ENCODE data around the gene KRTAP9-7. TPM values are rescaled to one million over a fixed set of nuclear protein-coding genes. Genes with fewer than 3 reads are reported as not detected.

KRTAP9-7 gene
- total and polyA plus RNA-seq, 2 donors (not counting 3 experiments of a cell fraction or from before 2014, with no cell fraction given) = not detected

DNA sequence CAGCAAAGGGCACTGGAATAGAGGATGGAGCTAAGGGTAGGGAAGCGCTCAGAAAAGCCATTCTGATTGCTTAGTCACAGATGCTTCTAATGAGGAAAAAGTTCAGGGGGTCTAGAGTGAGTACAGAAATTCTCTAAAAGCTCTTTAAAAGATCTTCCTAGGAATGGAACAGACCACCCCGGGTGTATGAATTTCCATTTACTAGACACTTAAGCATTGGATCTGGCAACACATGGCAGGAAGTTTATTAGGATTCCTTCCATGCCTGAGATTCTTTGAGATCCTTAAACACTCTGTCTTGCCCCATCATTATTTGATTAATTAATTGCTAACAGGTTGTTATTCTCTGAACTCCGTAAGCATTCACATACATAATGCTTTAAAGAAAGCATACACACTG, 8.5 kb downstream of the KRTAP9-7 start:
- no peak overlapping the region for H2AFZ ChIP-seq (ENCODE audit: low read depth, low read length)
- CTCF ChIA-PET = interaction anchor here (0.9 kb wide), 1 partner anchor 39 kb away, joined by 3 read pairs; no protein-coding TSS in a partner anchor
- POLR2A ChIA-PET = no interaction called here
- H3K4me1 ChIP-seq (ENCODE audit: control insufficient read depth, extremely low read depth, insufficient read depth, low read length) = no peaks in the 10 kb centered on the region
- dilution Hi-C loops (cut with MboI; ENCODE audit: extremely low pct_ligation_motif_present, low sequenced_read_pairs) = no loop called here
- DNase-seq (ENCODE audit: low read depth, low spot score) (peak; percentile 0), FAIRE-seq (no peak)
- no peak overlapping the region for H3K27ac ChIP-seq (ENCODE audit: insufficient read depth, low read depth, low read length)
- intact Hi-C loops (cut with micrococcal nuclease) = no loop called here
- H3K9ac ChIP-seq (replicated peaks; ENCODE audit: extremely low read depth, insufficient read depth, low read length) = no peak overlapping the region
- no peak overlapping the region for H3K4me2 ChIP-seq (ENCODE audit: insufficient read depth, low read length)
- H3K27me3 ChIP-seq (ENCODE audit: control insufficient read depth in 2 of 2, insufficient read depth in 2 of 2, low read length in 2 of 2) = peaks cover 0 to 2% of the 10 kb centered on the region in 2 experiments
- no peaks in the 10 kb centered on the region for H3K9me1 ChIP-seq (replicated peaks; ENCODE audit: control insufficient read depth, extremely low read depth, insufficient read depth, low read length)
- BruUV-seq (replicated peaks) = no TSS peak
- TF ChIP-seq MYC (IDR thresholded peaks at IDR 0.05; ENCODE audit: low read depth, low read length) = no peak
- TF ChIP-seq POLR2AphosphoS5 (IDR thresholded peaks at IDR 0.05; ENCODE audit: insufficient read depth, low read depth, low read length) = no peak
- no peak for TF ChIP-seq FOS (IDR thresholded peaks at IDR 0.05; ENCODE audit: borderline replicate concordance, insufficient read depth, low read length)
- TF ChIP-seq, protein P1, sequence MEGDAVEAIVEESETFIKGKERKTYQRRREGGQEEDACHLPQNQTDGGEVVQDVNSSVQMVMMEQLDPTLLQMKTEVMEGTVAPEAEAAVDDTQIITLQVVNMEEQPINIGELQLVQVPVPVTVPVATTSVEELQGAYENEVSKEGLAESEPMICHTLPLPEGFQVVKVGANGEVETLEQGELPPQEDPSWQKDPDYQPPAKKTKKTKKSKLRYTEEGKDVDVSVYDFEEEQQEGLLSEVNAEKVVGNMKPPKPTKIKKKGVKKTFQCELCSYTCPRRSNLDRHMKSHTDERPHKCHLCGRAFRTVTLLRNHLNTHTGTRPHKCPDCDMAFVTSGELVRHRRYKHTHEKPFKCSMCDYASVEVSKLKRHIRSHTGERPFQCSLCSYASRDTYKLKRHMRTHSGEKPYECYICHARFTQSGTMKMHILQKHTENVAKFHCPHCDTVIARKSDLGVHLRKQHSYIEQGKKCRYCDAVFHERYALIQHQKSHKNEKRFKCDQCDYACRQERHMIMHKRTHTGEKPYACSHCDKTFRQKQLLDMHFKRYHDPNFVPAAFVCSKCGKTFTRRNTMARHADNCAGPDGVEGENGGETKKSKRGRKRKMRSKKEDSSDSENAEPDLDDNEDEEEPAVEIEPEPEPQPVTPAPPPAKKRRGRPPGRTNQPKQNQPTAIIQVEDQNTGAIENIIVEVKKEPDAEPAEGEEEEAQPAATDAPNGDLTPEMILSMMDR (IDR thresholded peaks at IDR 0.05; ENCODE audit: extremely low read depth in 1 of 2, insufficient read depth in 1 of 2, low read depth in 1 of 2, low read length in 2 of 2) = no peak
- no peak for TF ChIP-seq EZH2 (IDR thresholded peaks at IDR 0.05; ENCODE audit: borderline replicate concordance, low read depth, low read length, severe bottlenecking)
- no peak for TF ChIP-seq POLR2A (IDR thresholded peaks at IDR 0.05; ENCODE audit: low read depth, low read length)
- no peak for TF ChIP-seq JUN (IDR thresholded peaks at IDR 0.05; ENCODE audit: borderline replicate concordance, insufficient read depth, insufficient read length, low read depth)
- TF ChIP-seq, protein P2, sequence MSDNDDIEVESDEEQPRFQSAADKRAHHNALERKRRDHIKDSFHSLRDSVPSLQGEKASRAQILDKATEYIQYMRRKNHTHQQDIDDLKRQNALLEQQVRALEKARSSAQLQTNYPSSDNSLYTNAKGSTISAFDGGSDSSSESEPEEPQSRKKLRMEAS (IDR thresholded peaks at IDR 0.05; ENCODE audit: insufficient read depth, insufficient read length) = no peak
- no peak for TF ChIP-seq GATA2 (IDR thresholded peaks at IDR 0.05; ENCODE audit: insufficient read depth, insufficient read length, low read depth, low read length)
- no peak overlapping the region for H3K4me3 ChIP-seq (replicated peaks in 1 of 3; ENCODE audit: insufficient read depth in 1 of 3, low read depth in 1 of 3, low read length in 3 of 3)
- no peaks in the 10 kb centered on the region for H4K20me1 ChIP-seq (replicated peaks; ENCODE audit: control insufficient read depth, extremely low read depth, insufficient read depth, low read length)
- no peaks in the 10 kb centered on the region for H3K79me2 ChIP-seq (ENCODE audit: control insufficient read depth, insufficient read depth, low read length)
- H3K9me3 ChIP-seq (replicated peaks; ENCODE audit: control insufficient read depth, insufficient read depth, low read length) = no peaks in the 10 kb centered on the region
- no peaks in the 10 kb centered on the region for H3K36me3 ChIP-seq (ENCODE audit: control insufficient read depth in 2 of 2, extremely low read depth in 1 of 2, insufficient read depth in 2 of 2, low read length in 2 of 2)

Data from endothelial cell of umbilical vein (primary cell).